ENCODE measurements around the gene BAMBI.

GRCh38 chr10:28710202-28710886 lies 33.0 kb downstream of the BAMBI start:
- no peak for TF ChIP-seq POLR2A (IDR thresholded peaks at IDR 0.05; ENCODE audit: low read depth, low read length)
- no peak for TF ChIP-seq POLR2AphosphoS5 (IDR thresholded peaks at IDR 0.05; ENCODE audit: low read depth, low read length)
- TF ChIP-seq SPI1 (IDR thresholded peaks at IDR 0.05; ENCODE audit: low read depth, low read length): no peak
